NCI-H345 treated with DMSO at 0.1 percent for 48 hours (cell line): ENCODE measurements around the gene MAST4.
A peak's percentile ranks its signal among the peaks of the same experiment; 100 is the strongest.

Source experiments
- DNase-seq: peaks from one replicate; lab custom pipeline; 2025; ENCODE audit not compliant: unreplicated experiment; lab: John Stamatoyannopoulos, UW

The MAST4 gene

GRCh38 chr5:66595756-66596635 is at the start of gene MAST4:
TSS of gene MAST4 (plus strand) at chr5:66596393. CDS start at chr5:66596656, 263 bp downstream.
- peak; percentile 57 for DNase-seq

GRCh38 chr5:66546541-66546940 is 49.7 kb upstream of the MAST4 start:
- no peak for DNase-seq

- DNase-seq: no peak
These were observed 44.9 kb upstream of the MAST4 start for GRCh38 chr5:66551338-66551737.

GRCh38 chr5:66551945-66552344 is 44.2 kb upstream of the MAST4 start:
- no peak for DNase-seq

- DNase-seq: no peak
These were observed 42.8 kb upstream of the MAST4 start for GRCh38 chr5:66553368-66553912.

GRCh38 chr5:66553916-66554575 is 42.1 kb upstream of the MAST4 start:
- DNase-seq: no peak

GRCh38 chr5:66554884-66555283 is 41.3 kb upstream of the MAST4 start:
- no peak for DNase-seq

- DNase-seq: no peak
These were observed 37.6 kb upstream of the MAST4 start for GRCh38 chr5:66558560-66558959.

- DNase-seq: no peak
These were observed 35.8 kb upstream of the MAST4 start for GRCh38 chr5:66560371-66560770.

- DNase-seq: no peak
These were observed 34.8 kb upstream of the MAST4 start for GRCh38 chr5:66561256-66561990.

- DNase-seq: no peak
These were observed 30.3 kb upstream of the MAST4 start for GRCh38 chr5:66565878-66566277.

- no peak for DNase-seq
These were observed 28.7 kb upstream of the MAST4 start for GRCh38 chr5:66567474-66567873.

- no peak for DNase-seq
These were observed 26.0 kb upstream of the MAST4 start for GRCh38 chr5:66570201-66570600.

GRCh38 chr5:66573733-66574132 is 22.5 kb upstream of the MAST4 start:
- DNase-seq: no peak

GRCh38 chr5:66582499-66583165 is 13.6 kb upstream of the MAST4 start:
- DNase-seq: no peak

- no peak for DNase-seq
These were observed 10.9 kb upstream of the MAST4 start for GRCh38 chr5:66585291-66585690.

GRCh38 chr5:66587771-66588170 is 8.4 kb upstream of the MAST4 start:
- DNase-seq: no peak

GRCh38 chr5:66596636-66597182 is 516 bp downstream of the MAST4 start:
- peak; percentile 9 for DNase-seq

- peak; percentile 43 for DNase-seq
These were observed 1.1 kb downstream of the MAST4 start for GRCh38 chr5:66597183-66597757.

GRCh38 chr5:66602621-66603020 is 6.4 kb downstream of the MAST4 start:
- DNase-seq: no peak
